GM23338 (cell line): ENCODE results near the gene USP20. TPM values are rescaled to one million over a fixed set of nuclear protein-coding genes. Genes with fewer than 3 reads are reported as not detected.

Experiments used
- ATAC-seq: fragments of 200-7000 bp; cut with Tn5 transposase; 3 replicates; pipeline ENCODE4 v1.9.1; 2020
- DNase-seq: peaks from one replicate; pipeline ENCODE4 v3.0.0-alpha.2; 2015; ENCODE audit warnings: low spot score
- H2AFZ ChIP-seq: fragments of 200-600 bp; sonication (generic); 2 replicates; pipeline ENCODE4 v1.8.0; 2016; ENCODE audit warnings: antibody characterized with exemption, mild to moderate bottlenecking, moderate library complexity
- H3F3A ChIP-seq: fragments of 200-600 bp; sonication (generic); replicated peaks from 2 replicates; pipeline ENCODE4 v1.8.0; 2017; ENCODE audit warnings: antibody characterized with exemption, mixed run types, low read depth
- H3K27ac ChIP-seq: fragments of 200-600 bp; sonication (generic); 2 replicates; pipeline ENCODE4 v1.6.1; 2016; ENCODE audit warnings: low read depth
- H3K27me3 ChIP-seq: fragments of 200-600 bp; sonication (generic); 2 replicates; pipeline ENCODE4 v1.8.0; 2016; ENCODE audit warnings: mild to moderate bottlenecking, mixed run types, moderate library complexity; ENCODE audit not compliant: insufficient read depth
- H3K36me3 ChIP-seq: fragments of 200-600 bp; sonication (generic); 2 replicates; pipeline ENCODE4 v1.8.0; 2016; ENCODE audit warnings: mild to moderate bottlenecking; ENCODE audit not compliant: insufficient read depth
- H3K4me1 ChIP-seq: fragments of 200-600 bp; sonication (generic); 2 replicates; pipeline ENCODE4 v1.8.0; 2016; ENCODE audit warnings: mild to moderate bottlenecking, moderate library complexity; ENCODE audit not compliant: insufficient read depth
- H3K4me2 ChIP-seq: fragments of 200-600 bp; sonication (generic); 2 replicates; pipeline ENCODE4 v1.7.1; 2017; ENCODE audit warnings: mixed run types
- H3K4me3 ChIP-seq: fragments of 200-600 bp; sonication (generic); 2 replicates; pipeline ENCODE4 v1.6.1; 2016; ENCODE audit warnings: mixed run types
- H3K79me2 ChIP-seq: fragments of 200-600 bp; sonication (generic); replicated peaks from 2 replicates; pipeline ENCODE4 v1.8.0; 2017; ENCODE audit warnings: mild to moderate bottlenecking; ENCODE audit not compliant: insufficient read depth
- H3K9me2 ChIP-seq: fragments of 200-600 bp; sonication (generic); 2 replicates; pipeline ENCODE4 v1.8.0; 2017; ENCODE audit not compliant: insufficient read depth
- H4K20me1 ChIP-seq: fragments of 200-600 bp; sonication (generic); replicated peaks from 2 replicates; pipeline ENCODE4 v1.8.0; 2017; ENCODE audit warnings: mild to moderate bottlenecking; ENCODE audit not compliant: insufficient read depth
- H3K27ac Mint-ChIP-seq: 2 replicates; pipeline ENCODE4 v1.8.0; 2020; ENCODE audit warnings: inconsistent platforms, mild to moderate bottlenecking, moderate library complexity, mixed read lengths
- H3K27me3 Mint-ChIP-seq: 3 replicates; pipeline ENCODE4 v1.8.0; 2022; ENCODE audit warnings: low read depth, mild to moderate bottlenecking, moderate library complexity, mixed read lengths, inconsistent platforms; ENCODE audit not compliant: insufficient read depth, poor library complexity
- H3K36me3 Mint-ChIP-seq: 3 replicates; pipeline ENCODE4 v1.8.0; 2021; ENCODE audit warnings: low read depth, mild to moderate bottlenecking, inconsistent platforms, moderate library complexity, mixed read lengths
- H3K4me1 Mint-ChIP-seq: 3 replicates; pipeline ENCODE4 v1.8.0; 2020; ENCODE audit warnings: mild to moderate bottlenecking, inconsistent platforms, mixed read lengths
- H3K4me3 Mint-ChIP-seq: 3 replicates; pipeline ENCODE4 v1.8.0; 2021; ENCODE audit warnings: moderate library complexity, mild to moderate bottlenecking, inconsistent platforms, mixed read lengths
- H3K9me3 Mint-ChIP-seq: 3 replicates; pipeline ENCODE4 v1.8.0; 2020; ENCODE audit warnings: moderate library complexity, mild to moderate bottlenecking, inconsistent platforms, mixed read lengths
- CREB1 ChIP-seq: fragments of 250-450 bp; sonication (Bioruptor Pico); IDR thresholded peaks from 2 replicates; pipeline ENCODE4 v1.5.0; 2020; ENCODE audit warnings: low read depth, mild to moderate bottlenecking, moderate library complexity
- EZH2 ChIP-seq: fragments of 200-600 bp; sonication (generic); IDR thresholded peaks from one replicate; pipeline ENCODE4 v1.8.0; 2017; ENCODE audit warnings: antibody characterized with exemption, mild to moderate bottlenecking, low read depth; ENCODE audit not compliant: unreplicated experiment
- EZH2phosphoT487 ChIP-seq: fragments of 200-600 bp; sonication (generic); IDR thresholded peaks from one replicate; pipeline ENCODE4 v1.8.1; 2018; ENCODE audit warnings: antibody characterized with exemption; ENCODE audit not compliant: unreplicated experiment
- JUNB ChIP-seq: IDR thresholded peaks from one replicate; pipeline ENCODE4 v1.6.1; 2016; ENCODE audit warnings: antibody characterized with exemption; ENCODE audit not compliant: unreplicated experiment
- NANOG ChIP-seq: IDR thresholded peaks from 2 replicates; pipeline ENCODE4 v1.6.1; 2016; ENCODE audit warnings: antibody characterized with exemption, borderline replicate concordance
- POLR2AphosphoS5 ChIP-seq: IDR thresholded peaks from 2 replicates; pipeline ENCODE4 v1.6.1; 2016; ENCODE audit warnings: antibody characterized with exemption, low read depth
- STAT1 ChIP-seq: IDR thresholded peaks from one replicate; pipeline ENCODE4 v1.6.1; 2016; ENCODE audit warnings: antibody characterized with exemption; ENCODE audit not compliant: unreplicated experiment
- ZNF114 ChIP-seq: fragments of 250-450 bp; sonication (Bioruptor Pico); IDR thresholded peaks from 2 replicates; pipeline ENCODE4 v1.5.0; 2020; ENCODE audit warnings: mild to moderate bottlenecking, moderate library complexity
- ZNF331 ChIP-seq: fragments of 250-450 bp; sonication (Bioruptor Pico); IDR thresholded peaks from 2 replicates; pipeline ENCODE4 v1.5.0; 2020; ENCODE audit warnings: low read depth, mild to moderate bottlenecking, moderate library complexity
- polyA plus RNA-seq: library from polyadenylated mRNA; unstranded; fragments of >200 nt; fragmentation: Nextera tagmentation; extraction: Ambion mirVana; gene quantifications from 2 replicates; pipeline ENCODE4 v1.2.1, GENCODE V29; 2016
- total RNA-seq: library from RNA; depleted of rRNA; stranded (reverse); fragments of >200 nt; shearing (Covaris generic); gene quantifications from 2 replicates; pipeline ENCODE4 v1.2.3, GENCODE V29; 2014
- TF ChIP-seq, protein P1 (sequence below), 2 experiments: fragments of 200-600 bp in 1 of 2; sonication (generic) in 1 of 2; conservative IDR thresholded peaks; 2 replicates each; pipeline versions ENCODE4 v1.5.1 to v1.6.1; 2016 to 2017; ENCODE audit warnings: antibody characterized with exemption in 2 of 2, low read depth in 2 of 2, mild to moderate bottlenecking in 2 of 2, moderate library complexity in 1 of 2
- TF ChIP-seq, protein P2 (sequence below): IDR thresholded peaks from one replicate; pipeline ENCODE4 v1.6.1; 2018; ENCODE audit warnings: antibody characterized with exemption; ENCODE audit not compliant: unreplicated experiment
- TF ChIP-seq, protein P3 (sequence below): fragments of 250-450 bp; sonication (Bioruptor Pico); IDR thresholded peaks from 2 replicates; pipeline ENCODE4 v1.5.0; 2020; ENCODE audit warnings: mild to moderate bottlenecking, moderate library complexity
- TF ChIP-seq, protein P4 (sequence below): IDR thresholded peaks from 2 replicates; pipeline ENCODE4 v1.6.1; 2016; ENCODE audit warnings: antibody characterized with exemption

Gene USP20
- total and polyA plus RNA-seq, 2 experiments from 2014 or later, result 10.4 to 13.0 TPM

DNA sequence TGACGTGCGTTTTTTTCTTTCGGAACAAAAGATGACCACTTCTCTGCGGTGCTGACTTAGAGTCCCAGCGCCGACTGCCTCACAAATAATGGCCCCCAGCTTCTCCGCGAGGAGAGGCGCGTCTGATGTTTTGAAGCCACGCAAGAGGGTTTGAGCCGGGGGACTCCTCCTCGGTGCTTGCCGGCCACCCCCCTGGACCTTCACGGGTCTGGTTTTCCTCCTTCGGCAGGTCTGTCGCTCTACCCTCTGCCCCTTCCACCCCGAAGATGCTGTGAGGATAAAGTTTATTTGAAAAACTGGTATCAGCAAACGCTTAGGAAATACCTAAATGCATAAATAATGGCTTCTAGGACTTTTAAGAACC is 584 bp downstream of the USP20 start:
- Mint-ChIP-seq H3K4me1 (peaks cover 50% of the 10 kb centered on the region), H3K27me3 (peaks cover 11% of the 10 kb centered on the region), H3K27ac (peak overlapping the region; percentile 92), H3K4me3 (peak overlapping the region; percentile 95), H3K9me3 (no peaks in the 10 kb centered on the region; the same call in 2 of the 3 replicates), H3K36me3 (peaks cover 17% of the 10 kb centered on the region)
- H3K4me3 ChIP-seq, result peak overlapping the region; percentile 97
- peak overlapping the region; percentile 86 for H2AFZ ChIP-seq
- H3F3A ChIP-seq, result peaks cover 9% of the 10 kb centered on the region; the same call in 1 of the 2 replicates
- peaks cover 20% of the 10 kb centered on the region for H3K36me3 ChIP-seq
- H3K4me2 ChIP-seq, result peak overlapping the region; percentile 99
- H3K4me1 ChIP-seq, result peaks cover 37% of the 10 kb centered on the region
- H3K79me2 ChIP-seq, result peaks cover 11% of the 10 kb centered on the region
- peak; percentile 8; the same call in 1 of the 3 replicates for ATAC-seq
- H3K27me3 ChIP-seq, result no peaks in the 10 kb centered on the region
- peak; percentile 52 for DNase-seq
- H3K27ac ChIP-seq, result peak overlapping the region; percentile 80
- TF ChIP-seq, protein P1, sequence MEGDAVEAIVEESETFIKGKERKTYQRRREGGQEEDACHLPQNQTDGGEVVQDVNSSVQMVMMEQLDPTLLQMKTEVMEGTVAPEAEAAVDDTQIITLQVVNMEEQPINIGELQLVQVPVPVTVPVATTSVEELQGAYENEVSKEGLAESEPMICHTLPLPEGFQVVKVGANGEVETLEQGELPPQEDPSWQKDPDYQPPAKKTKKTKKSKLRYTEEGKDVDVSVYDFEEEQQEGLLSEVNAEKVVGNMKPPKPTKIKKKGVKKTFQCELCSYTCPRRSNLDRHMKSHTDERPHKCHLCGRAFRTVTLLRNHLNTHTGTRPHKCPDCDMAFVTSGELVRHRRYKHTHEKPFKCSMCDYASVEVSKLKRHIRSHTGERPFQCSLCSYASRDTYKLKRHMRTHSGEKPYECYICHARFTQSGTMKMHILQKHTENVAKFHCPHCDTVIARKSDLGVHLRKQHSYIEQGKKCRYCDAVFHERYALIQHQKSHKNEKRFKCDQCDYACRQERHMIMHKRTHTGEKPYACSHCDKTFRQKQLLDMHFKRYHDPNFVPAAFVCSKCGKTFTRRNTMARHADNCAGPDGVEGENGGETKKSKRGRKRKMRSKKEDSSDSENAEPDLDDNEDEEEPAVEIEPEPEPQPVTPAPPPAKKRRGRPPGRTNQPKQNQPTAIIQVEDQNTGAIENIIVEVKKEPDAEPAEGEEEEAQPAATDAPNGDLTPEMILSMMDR (conservative IDR thresholded peaks at IDR 0.05; ENCODE audit: low read depth in 2 of 2), result no peak
- TF ChIP-seq, protein P2, sequence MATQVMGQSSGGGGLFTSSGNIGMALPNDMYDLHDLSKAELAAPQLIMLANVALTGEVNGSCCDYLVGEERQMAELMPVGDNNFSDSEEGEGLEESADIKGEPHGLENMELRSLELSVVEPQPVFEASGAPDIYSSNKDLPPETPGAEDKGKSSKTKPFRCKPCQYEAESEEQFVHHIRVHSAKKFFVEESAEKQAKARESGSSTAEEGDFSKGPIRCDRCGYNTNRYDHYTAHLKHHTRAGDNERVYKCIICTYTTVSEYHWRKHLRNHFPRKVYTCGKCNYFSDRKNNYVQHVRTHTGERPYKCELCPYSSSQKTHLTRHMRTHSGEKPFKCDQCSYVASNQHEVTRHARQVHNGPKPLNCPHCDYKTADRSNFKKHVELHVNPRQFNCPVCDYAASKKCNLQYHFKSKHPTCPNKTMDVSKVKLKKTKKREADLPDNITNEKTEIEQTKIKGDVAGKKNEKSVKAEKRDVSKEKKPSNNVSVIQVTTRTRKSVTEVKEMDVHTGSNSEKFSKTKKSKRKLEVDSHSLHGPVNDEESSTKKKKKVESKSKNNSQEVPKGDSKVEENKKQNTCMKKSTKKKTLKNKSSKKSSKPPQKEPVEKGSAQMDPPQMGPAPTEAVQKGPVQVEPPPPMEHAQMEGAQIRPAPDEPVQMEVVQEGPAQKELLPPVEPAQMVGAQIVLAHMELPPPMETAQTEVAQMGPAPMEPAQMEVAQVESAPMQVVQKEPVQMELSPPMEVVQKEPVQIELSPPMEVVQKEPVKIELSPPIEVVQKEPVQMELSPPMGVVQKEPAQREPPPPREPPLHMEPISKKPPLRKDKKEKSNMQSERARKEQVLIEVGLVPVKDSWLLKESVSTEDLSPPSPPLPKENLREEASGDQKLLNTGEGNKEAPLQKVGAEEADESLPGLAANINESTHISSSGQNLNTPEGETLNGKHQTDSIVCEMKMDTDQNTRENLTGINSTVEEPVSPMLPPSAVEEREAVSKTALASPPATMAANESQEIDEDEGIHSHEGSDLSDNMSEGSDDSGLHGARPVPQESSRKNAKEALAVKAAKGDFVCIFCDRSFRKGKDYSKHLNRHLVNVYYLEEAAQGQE, result no peak
- TF ChIP-seq CREB1 (no peak), NANOG (no peak), ZNF114 (CRISPR knock-in tag) (no peak), STAT1 (no peak), EZH2 (no peak), POLR2AphosphoS5 (no peak), EZH2phosphoT487 (no peak), ZNF331 (no peak), JUNB (no peak)
- TF ChIP-seq, protein P3, sequence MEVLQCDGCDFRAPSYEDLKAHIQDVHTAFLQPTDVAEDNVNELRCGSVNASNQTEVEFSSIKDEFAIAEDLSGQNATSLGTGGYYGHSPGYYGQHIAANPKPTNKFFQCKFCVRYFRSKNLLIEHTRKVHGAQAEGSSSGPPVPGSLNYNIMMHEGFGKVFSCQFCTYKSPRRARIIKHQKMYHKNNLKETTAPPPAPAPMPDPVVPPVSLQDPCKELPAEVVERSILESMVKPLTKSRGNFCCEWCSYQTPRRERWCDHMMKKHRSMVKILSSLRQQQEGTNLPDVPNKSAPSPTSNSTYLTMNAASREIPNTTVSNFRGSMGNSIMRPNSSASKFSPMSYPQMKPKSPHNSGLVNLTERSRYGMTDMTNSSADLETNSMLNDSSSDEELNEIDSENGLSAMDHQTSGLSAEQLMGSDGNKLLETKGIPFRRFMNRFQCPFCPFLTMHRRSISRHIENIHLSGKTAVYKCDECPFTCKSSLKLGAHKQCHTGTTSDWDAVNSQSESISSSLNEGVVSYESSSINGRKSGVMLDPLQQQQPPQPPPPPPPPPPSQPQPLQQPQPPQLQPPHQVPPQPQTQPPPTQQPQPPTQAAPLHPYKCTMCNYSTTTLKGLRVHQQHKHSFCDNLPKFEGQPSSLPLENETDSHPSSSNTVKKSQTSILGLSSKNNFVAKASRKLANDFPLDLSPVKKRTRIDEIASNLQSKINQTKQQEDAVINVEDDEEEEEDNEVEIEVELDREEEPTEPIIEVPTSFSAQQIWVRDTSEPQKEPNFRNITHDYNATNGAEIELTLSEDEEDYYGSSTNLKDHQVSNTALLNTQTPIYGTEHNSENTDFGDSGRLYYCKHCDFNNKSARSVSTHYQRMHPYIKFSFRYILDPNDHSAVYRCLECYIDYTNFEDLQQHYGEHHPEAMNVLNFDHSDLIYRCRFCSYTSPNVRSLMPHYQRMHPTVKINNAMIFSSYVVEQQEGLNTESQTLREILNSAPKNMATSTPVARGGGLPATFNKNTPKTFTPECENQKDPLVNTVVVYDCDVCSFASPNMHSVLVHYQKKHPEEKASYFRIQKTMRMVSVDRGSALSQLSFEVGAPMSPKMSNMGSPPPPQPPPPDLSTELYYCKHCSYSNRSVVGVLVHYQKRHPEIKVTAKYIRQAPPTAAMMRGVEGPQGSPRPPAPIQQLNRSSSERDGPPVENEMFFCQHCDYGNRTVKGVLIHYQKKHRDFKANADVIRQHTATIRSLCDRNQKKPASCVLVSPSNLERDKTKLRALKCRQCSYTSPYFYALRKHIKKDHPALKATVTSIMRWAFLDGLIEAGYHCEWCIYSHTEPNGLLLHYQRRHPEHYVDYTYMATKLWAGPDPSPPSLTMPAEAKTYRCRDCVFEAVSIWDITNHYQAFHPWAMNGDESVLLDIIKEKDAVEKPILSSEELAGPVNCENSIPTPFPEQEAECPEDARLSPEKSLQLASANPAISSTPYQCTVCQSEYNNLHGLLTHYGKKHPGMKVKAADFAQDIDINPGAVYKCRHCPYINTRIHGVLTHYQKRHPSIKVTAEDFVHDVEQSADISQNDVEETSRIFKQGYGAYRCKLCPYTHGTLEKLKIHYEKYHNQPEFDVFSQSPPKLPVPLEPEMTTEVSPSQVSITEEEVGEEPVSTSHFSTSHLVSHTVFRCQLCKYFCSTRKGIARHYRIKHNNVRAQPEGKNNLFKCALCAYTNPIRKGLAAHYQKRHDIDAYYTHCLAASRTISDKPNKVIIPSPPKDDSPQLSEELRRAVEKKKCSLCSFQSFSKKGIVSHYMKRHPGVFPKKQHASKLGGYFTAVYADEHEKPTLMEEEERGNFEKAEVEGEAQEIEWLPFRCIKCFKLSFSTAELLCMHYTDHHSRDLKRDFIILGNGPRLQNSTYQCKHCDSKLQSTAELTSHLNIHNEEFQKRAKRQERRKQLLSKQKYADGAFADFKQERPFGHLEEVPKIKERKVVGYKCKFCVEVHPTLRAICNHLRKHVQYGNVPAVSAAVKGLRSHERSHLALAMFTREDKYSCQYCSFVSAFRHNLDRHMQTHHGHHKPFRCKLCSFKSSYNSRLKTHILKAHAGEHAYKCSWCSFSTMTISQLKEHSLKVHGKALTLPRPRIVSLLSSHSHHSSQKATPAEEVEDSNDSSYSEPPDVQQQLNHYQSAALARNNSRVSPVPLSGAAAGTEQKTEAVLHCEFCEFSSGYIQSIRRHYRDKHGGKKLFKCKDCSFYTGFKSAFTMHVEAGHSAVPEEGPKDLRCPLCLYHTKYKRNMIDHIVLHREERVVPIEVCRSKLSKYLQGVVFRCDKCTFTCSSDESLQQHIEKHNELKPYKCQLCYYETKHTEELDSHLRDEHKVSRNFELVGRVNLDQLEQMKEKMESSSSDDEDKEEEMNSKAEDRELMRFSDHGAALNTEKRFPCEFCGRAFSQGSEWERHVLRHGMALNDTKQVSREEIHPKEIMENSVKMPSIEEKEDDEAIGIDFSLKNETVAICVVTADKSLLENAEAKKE (CRISPR knock-in tag), result no peak
- TF ChIP-seq, protein P4, sequence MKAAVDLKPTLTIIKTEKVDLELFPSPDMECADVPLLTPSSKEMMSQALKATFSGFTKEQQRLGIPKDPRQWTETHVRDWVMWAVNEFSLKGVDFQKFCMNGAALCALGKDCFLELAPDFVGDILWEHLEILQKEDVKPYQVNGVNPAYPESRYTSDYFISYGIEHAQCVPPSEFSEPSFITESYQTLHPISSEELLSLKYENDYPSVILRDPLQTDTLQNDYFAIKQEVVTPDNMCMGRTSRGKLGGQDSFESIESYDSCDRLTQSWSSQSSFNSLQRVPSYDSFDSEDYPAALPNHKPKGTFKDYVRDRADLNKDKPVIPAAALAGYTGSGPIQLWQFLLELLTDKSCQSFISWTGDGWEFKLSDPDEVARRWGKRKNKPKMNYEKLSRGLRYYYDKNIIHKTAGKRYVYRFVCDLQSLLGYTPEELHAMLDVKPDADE, result no peak
- H4K20me1 ChIP-seq, result no peaks in the 10 kb centered on the region
- H3K9me2 ChIP-seq, result no peaks in the 10 kb centered on the region
